Neutrophil (primary cell): ENCODE measurements around the gene NLRP6.
"Not testable (repeated sequence)": the region's sequence is repeated elsewhere in the genome, so short reads cannot be mapped to it uniquely, and the experiment has no call there.

Experiments used
- H3K27ac ChIP-seq: fragments of 200-600 bp; sonication (generic); 2 replicates; pipeline ENCODE4 v1.5.1; 2016; ENCODE audit warnings: mild to moderate bottlenecking, moderate library complexity
- H3K27me3 ChIP-seq: fragments of 200-600 bp; sonication (generic); 2 replicates; pipeline ENCODE4 v1.6.0; 2016; ENCODE audit warnings: mild to moderate bottlenecking
- H3K36me3 ChIP-seq: fragments of 200-600 bp; sonication (generic); 2 replicates; pipeline ENCODE4 v1.5.1; 2017
- H3K4me1 ChIP-seq, 2 experiments: fragments of 200-600 bp in 1 of 2; sonication (generic) in 1 of 2; 1 replicate in 1 of 2; 2 replicates in 1 of 2; pipeline versions ENCODE4 v1.5.1 to v1.6.1; 2013 to 2016; ENCODE audit warnings: low read depth in 1 of 2, low read length in 1 of 2, mild to moderate bottlenecking in 1 of 2, moderate library complexity in 1 of 2; ENCODE audit not compliant: control insufficient read depth in 1 of 2, insufficient read depth in 1 of 2
- H3K4me3 ChIP-seq, 2 experiments: fragments of 200-600 bp in 1 of 2; sonication (generic) in 1 of 2; 1 replicate in 1 of 2; 2 replicates in 1 of 2; pipeline ENCODE4 v1.5.1; 2013 to 2016; ENCODE audit warnings: low read depth in 1 of 2, low read length in 1 of 2, mild to moderate bottlenecking in 1 of 2, moderate library complexity in 1 of 2
- H3K9me3 ChIP-seq: fragments of 200-600 bp; sonication (generic); 2 replicates; pipeline ENCODE4 v1.5.1; 2016
- CTCF ChIP-seq: fragments of 200-600 bp; sonication (generic); IDR thresholded peaks from 2 replicates; pipeline ENCODE4 v1.5.1; 2016; ENCODE audit warnings: antibody characterized with exemption

NLRP6 gene

GRCh38 chr11:331358-332060, 53.3 kb downstream of the NLRP6 start:
- Histone ChIP-seq H3K4me1 (peaks cover 40 to 64% of the 10 kb centered on the region in 2 experiments), H3K36me3 (no peaks in the 10 kb centered on the region)

GRCh38 chr11:332651-333480, 54.7 kb downstream of the NLRP6 start:
- Histone ChIP-seq H3K9me3 (no peaks in the 10 kb centered on the region), H3K4me1 (peaks cover 29 to 62% of the 10 kb centered on the region in 2 experiments), H3K36me3 (no peaks in the 10 kb centered on the region), H3K27ac (no peak overlapping the region), H3K4me3 (no peak overlapping the region), H3K27me3 (no peaks in the 10 kb centered on the region)
- no peak for TF ChIP-seq CTCF

More at GRCh38 chr11:331358-332060, 53.3 kb downstream of the NLRP6 start:
- Histone ChIP-seq H3K27me3 (no peaks in the 10 kb centered on the region), H3K9me3 (no peaks in the 10 kb centered on the region), H3K4me3 (peak overlapping the region in 1 of 2 experiments; percentile 36), H3K27ac (no peak overlapping the region)
- TF ChIP-seq CTCF = no peak

- not testable (repeated sequence) for H3K27me3 ChIP-seq, H3K36me3 ChIP-seq, H3K27ac ChIP-seq, H3K9me3 ChIP-seq, H3K4me3 ChIP-seq
- H3K4me1 ChIP-seq = peaks cover 22 to 53% of the 10 kb centered on the region in 2 experiments
Measured at GRCh38 chr11:333616-334263, 55.5 kb downstream of the NLRP6 start.

- Histone ChIP-seq H3K27ac (no peak overlapping the region), H3K4me3 (no peak overlapping the region), H3K4me1 (peaks cover 16 to 47% of the 10 kb centered on the region in 2 experiments), H3K36me3 (no peaks in the 10 kb centered on the region), H3K9me3 (no peaks in the 10 kb centered on the region), H3K27me3 (peaks cover 2% of the 10 kb centered on the region)
- TF ChIP-seq CTCF = no peak
Measured at GRCh38 chr11:334264-334994, 56.2 kb downstream of the NLRP6 start.
